Body of pancreas (tissue), 4 donors: ENCODE results near the gene MSH4.

Experiments
- CTCF ChIP-seq, 7 experiments: fragments of 450-650 bp in 4 of 7; fragments of 200-600 bp in 3 of 7; sonication (generic) in 3 of 7; IDR thresholded peaks; one replicate each; pipeline ENCODE4 v1.5.1; 2016 to 2019; ENCODE audit warnings: antibody characterized with exemption in 7 of 7
- POLR2A ChIP-seq, 3 donors: fragments of 450-650 bp; IDR thresholded peaks; one replicate each; pipeline ENCODE4 v1.6.1; 2016; ENCODE audit warnings: antibody characterized with exemption in 3 of 3, mild to moderate bottlenecking in 2 of 3

DNA sequence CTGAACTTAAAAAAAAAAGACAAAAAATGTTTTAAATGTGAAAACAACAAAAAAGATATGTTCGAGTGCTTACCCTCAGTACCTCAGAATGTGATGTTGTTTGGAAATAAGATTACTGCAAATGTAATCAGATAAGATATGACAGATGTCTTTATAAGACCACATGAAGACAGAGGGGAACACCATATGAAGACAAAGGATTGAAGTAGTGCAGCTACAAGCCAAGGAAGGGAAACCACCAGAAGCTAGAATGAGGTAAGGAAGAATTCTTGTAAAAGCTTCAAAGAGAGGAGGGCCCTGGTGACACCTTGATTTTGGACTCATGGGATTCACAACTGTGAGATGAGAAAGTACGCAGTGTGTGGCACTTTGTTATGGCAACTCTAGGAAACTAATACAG lies 120.2 kb downstream of the MSH4 start:
- TF ChIP-seq POLR2A (IDR thresholded peaks at IDR 0.05) (no peak), CTCF (IDR thresholded peaks at IDR 0.05) (no peak)
